Measurements from ENCODE around the gene TBX19.

TBX19 gene

DNA sequence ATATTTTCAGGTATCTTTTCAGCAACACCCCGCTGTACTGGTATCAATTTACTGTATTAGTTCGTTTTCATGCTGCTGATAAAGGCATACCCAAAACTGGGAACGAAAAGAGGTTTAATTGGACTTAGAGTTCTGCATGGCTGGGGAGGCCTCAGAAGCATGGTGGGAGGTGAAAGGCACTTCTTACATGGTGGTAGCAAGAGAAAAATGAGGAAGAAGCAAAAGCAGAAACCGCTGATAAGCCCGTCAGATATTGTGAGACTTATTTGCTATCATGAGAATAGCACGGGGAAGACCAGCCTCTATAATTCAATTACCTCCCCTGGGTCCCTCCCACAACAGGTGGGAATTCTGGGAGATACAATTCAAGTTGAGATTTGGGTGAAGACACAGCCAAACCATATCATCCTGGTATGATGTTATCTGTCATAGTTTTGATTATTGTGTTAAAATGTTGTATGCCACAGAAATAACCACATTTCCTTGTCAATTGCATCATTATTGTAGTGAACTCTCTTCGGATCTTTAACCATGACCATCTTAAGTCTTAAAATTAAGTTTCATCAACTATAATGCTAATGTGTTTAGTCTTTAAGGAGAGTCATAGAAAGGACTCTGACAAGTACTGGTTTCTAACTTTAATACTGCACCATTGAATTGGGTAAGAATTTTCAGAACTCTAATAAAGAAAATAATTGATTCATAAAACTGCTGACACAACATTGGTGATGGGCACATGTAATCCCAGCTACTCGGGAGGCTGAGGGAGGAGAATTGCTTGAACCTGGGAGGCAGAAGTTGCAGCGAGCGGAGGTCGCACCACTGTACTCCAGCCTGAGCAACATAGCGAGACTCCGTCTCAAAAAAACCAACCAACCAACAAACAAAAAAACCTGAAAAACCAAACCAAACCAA is 58.2 kb downstream of the TBX19 start:
- DNase-seq (ENCODE audit: low spot score), result no peak
- TF ChIP-seq CTCF (IDR thresholded peaks at IDR 0.05; ENCODE audit: extremely low read depth, insufficient read depth, missing control alignments), result no peak
- in situ Hi-C loops (cut with MboI; ENCODE audit: low pct_unique_long_range_greater_than_20kb, low sequenced_read_pairs, unreplicated experiment), result no loop called here

GRCh38 chr1:168340781-168341482 is 60.3 kb downstream of the TBX19 start:
- in situ Hi-C loops (cut with MboI; ENCODE audit: low pct_unique_long_range_greater_than_20kb, low sequenced_read_pairs, unreplicated experiment), result no loop called here
- no peak for DNase-seq (ENCODE audit: low spot score)
- no peak for TF ChIP-seq CTCF (IDR thresholded peaks at IDR 0.05; ENCODE audit: extremely low read depth, insufficient read depth, missing control alignments)

- DNase-seq (ENCODE audit: low spot score), result no peak
- in situ Hi-C loops (cut with MboI; ENCODE audit: low pct_unique_long_range_greater_than_20kb, low sequenced_read_pairs, unreplicated experiment), result no loop called here
- TF ChIP-seq CTCF (IDR thresholded peaks at IDR 0.05; ENCODE audit: extremely low read depth, insufficient read depth, missing control alignments), result no peak
These were observed 60.9 kb downstream of the TBX19 start for GRCh38 chr1:168341483-168341975.

DNA sequence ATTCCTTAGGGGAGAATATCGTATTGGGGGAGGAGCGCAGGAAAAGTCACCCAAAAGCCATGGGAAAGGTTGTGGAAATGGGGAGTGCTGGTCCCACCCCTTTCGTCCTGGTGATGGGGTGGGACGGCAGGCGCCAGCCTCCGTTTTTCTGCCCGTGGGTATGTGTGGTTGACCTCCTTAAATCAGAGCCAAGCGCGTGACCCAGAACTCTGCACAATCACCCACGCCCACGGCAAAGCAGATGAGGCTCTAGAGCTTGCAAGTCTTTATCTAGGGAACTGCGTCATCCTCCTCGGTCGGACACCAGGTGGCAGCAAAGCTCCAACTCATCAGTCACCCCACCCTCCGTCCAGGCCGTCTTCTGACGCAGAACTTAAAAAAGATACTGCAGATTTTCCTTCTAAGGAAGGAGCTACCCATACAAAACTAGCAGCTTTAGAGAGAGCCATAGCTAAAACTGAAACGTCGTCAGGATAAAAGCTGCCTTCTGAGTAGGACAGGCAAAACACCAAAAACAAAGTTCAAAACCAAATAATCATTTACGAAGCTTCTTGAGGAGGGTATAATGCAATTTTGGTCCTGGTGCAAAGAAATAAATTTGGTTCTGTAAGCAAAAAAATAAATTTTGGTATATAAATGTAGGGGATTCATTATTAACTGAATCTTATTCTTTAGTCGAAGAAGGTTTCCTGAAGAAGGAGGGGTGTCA is 62.0 kb downstream of the TBX19 start:
- peak; percentile 79 for TF ChIP-seq CTCF (IDR thresholded peaks at IDR 0.05; ENCODE audit: extremely low read depth, insufficient read depth, missing control alignments)
- in situ Hi-C loops (cut with MboI; ENCODE audit: low pct_unique_long_range_greater_than_20kb, low sequenced_read_pairs, unreplicated experiment), result no loop called here
- peak; percentile 50 for DNase-seq (ENCODE audit: low spot score)

DNA sequence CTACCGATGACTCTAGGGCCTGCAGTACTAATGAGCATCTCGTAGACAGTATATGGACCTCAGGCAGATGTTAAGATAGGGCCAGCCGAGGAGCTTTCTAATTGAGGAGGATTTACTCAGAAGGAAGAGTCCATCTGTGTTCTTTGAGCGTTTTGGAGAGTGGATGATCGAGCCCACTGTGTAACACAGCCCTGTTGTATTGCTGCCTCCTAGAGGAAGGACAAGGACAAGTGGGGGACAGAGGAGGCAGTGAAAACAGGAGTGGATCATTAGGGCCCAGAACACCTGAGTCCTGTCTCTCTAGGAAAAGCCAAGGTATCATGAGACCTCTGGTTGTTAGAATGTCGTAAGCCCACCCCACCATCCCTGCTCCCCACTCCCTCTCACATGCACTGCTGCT is 62.9 kb downstream of the TBX19 start:
- TF ChIP-seq CTCF (IDR thresholded peaks at IDR 0.05; ENCODE audit: extremely low read depth, insufficient read depth, missing control alignments), result peak; percentile 27
- DNase-seq (ENCODE audit: low spot score), result no peak
- in situ Hi-C loops (cut with MboI; ENCODE audit: low pct_unique_long_range_greater_than_20kb, low sequenced_read_pairs, unreplicated experiment), result no loop called here

GRCh38 chr1:168344517-168344916 is 63.8 kb downstream of the TBX19 start:
- TF ChIP-seq CTCF (IDR thresholded peaks at IDR 0.05; ENCODE audit: extremely low read depth, insufficient read depth, missing control alignments), result no peak
- no peak for DNase-seq (ENCODE audit: low spot score)
- in situ Hi-C loops (cut with MboI; ENCODE audit: low pct_unique_long_range_greater_than_20kb, low sequenced_read_pairs, unreplicated experiment), result no loop called here

Data from GM13977 (cell line).